Cerebellar nuclear complex (tissue), 1 donor: ENCODE results near the gene HEMK1.
A peak's percentile ranks its signal among the peaks of the same experiment; 100 is the strongest.

ENCODE experiments used
- DNase-seq, 2 experiments: peaks; one replicate each; lab custom pipeline; 2025; lab: John Stamatoyannopoulos, UW

Gene HEMK1

DNA sequence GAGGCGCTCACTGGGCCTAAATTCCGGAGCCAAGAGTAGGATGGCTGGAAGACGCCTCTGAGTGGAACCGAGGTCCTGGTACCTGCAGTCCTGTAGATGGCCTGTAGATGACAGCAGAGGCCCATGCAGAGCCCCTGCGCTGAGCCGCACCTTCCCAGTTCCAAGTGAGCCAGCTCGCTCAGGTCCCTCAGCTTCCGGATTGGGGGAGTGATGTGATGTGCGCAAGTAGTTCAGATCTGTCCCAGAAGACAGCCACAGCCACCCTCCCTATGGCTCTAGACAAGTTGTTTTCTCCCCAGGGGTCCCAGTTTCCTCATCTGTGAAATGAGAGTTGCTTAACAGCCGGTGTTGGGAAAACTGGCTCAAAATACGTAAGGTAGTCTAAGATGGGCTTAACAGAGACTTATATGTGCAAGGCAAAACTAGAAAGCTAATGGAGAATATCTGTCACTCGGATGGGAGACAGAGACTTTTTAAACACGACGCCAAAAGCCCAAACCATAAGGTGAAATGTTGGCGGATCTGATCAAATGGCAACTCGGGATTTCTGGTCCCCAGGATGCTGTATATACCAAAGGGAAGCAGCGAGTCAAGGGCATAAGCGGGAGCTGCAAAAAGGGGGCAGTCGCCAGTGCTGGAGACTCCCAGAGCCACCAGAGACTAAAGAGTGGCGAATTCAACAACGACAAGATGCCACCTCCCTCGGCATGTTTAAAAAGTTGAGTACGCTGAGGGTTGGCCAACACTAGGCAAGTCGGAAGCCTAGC is 46.9 kb downstream of the HEMK1 start:
- DNase-seq: peak in 1 of 2 experiments; percentile 65

DNA sequence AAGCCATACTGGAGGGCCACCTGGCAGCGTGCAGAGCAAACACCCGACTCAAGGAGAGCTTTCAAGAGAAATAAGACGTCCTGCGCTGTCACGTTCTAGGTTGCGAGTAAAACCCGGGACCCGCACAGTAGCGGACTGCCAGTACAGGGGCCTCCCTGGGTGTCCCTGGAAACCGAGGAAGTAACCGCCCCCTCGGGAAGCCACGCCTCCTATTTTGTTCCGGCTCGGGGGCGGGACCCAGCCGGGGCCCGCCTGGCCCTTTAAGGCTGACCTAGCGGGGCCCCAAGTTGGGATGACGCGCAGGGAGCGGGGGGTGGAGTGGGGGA is 47.4 kb downstream of the HEMK1 start:
- no peak for DNase-seq

DNA sequence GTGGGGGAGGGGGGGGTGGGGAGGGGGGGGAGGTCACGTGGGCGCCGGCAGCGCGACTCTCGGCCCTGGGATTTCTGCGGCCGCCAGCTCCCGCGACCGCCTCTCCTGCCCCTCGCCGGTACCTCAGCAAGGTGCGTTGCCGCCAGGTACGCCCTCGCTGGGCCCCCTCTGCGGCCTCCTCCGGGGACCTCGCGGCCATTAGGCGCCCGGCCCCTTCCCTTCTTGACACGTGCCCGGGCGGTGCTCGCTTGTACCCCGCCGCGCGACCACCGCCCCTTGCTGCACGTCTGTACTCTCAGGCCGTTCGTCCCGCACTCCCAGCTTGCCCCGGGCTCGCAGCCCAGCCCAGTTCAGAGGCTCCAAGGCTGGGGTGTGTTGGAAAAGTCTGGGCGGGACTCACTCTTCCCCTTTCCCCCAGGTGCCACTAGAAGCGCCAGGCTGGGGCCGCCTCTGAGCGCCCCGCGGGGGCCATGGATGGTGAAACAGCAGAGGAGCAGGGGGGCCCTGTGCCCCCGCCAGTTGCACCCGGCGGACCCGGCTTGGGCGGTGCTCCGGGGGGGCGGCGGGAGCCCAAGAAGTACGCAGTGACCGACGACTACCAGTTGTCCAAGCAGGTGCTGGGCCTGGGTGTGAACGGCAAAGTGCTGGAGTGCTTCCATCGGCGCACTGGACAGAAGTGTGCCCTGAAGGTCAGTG is 47.9 kb downstream of the HEMK1 start, which contains the start of gene MAPKAPK3:
Gene MAPKAPK3, plus strand, starts transcription at position 56 of the 696 bp plus-strand sequence. Its CDS starts 415 bp downstream, at position 471.
- DNase-seq: no peak

DNA sequence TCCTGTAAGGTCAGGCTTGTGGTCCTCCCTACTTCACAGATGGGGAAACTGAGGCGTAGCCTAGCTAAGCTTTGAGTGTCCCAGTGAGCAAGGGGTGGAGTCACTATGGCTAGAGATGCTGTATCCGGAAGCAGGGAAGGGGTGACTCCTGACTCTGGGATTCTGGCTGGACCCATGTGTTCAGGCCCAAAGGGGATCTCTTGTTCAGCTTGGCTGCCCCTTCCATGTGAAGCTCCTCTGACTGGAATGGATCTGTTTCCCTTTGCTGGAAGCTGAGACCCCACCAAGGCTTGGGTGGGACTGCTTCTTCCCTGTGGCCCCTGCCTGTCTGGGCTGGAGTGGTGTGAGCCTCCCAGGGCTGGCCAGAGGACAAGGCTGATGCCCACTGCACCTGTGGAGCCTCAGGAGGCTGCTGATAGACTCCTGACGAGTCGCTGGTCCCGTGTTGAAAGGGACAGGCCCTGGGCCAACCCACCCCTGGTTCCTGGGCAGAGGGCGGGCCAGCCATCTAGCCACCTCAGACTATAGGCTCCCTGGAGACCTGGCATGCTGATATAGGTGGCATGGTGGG is 48.7 kb downstream of the HEMK1 start:
- DNase-seq: no peak

DNA sequence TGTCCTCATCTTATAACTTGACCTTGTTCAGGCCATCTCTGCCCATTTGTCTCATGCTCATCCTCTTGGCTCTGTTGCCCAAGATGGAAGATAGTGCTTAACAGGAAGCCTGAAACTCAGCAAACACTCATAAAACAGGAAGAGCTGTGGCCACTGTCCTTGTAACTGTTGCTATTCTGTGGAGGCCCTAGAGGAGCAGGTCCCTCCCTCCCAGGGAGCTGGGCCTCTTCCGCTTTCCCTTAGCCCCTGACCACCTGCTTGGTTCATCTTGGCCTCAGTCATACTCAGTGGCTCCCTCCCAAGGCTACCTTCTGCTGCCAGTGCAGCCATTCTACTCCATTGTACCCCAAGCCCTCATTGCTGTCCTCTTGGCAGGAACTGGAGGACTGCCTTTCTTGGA is 51.1 kb downstream of the HEMK1 start:
- DNase-seq: no peak

DNA sequence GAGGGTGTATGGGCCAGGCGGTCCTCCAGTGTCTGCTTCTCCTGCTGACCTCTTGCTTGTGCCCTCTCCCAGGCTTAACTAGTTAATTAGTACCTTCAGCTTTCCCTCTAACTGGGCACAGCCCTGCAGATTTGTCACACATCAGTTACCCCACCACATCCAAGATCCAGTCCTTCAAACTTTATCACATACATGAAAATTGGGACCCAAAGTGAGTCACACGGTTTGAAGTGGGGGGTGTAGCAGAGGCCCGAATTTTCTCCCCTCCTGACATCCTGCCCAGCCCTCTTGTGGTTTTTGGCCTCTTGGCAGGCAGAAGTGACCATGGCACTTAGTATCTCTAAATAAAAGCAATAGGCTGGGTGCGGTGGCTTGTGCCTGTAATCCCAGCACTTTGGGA is 51.5 kb downstream of the HEMK1 start:
- no peak for DNase-seq

DNA sequence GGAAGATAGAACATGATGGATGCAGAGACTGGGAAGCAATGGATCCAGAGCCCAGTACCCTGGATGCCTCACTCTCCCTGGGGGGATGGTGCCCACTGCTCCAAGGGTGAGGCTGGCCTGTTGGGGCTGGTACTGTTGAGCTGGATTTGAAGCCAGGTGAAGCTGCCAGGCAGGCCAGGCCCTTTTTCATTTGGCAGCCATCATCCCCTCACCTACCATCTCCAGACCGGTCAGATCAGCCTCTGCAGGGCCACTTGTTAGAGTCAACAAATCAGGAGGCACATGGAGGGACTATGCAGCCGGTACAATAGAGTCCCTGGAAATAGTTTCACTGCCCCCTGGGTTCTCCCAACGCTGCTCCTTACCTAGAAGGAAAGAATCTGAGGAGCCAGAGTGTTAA is 53.6 kb downstream of the HEMK1 start:
- no peak for DNase-seq

DNA sequence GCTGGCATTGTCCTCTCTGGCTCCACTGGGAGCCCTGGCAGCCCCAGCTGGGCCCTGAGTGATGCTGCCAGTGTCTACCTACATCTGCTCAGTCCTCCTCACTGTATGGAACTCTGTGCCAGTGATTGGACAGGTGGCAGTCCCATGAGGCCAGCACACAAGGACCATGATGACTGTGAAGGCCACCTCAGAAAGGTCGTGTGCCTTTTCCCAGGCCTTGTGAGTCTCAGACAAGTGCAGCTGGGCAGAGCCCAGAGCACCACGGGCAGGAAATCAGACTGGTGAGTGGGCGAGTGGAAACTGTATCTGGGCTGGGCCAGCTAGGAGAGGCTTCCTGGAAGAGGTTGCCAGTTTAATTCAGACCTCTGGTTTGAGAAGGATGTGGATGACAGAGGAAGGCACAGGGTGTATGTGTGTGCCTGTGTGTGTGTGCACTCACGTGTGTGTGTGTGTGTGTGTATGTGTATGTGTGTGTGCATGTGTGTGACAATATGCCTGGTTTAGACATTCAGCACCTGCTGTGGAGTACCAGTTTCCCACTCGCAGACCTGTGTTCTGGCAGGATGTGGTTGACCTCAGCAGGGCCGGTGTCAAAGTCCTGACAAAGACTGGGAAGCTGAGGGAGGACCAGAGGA is 54.6 kb downstream of the HEMK1 start:
- DNase-seq: no peak

DNA sequence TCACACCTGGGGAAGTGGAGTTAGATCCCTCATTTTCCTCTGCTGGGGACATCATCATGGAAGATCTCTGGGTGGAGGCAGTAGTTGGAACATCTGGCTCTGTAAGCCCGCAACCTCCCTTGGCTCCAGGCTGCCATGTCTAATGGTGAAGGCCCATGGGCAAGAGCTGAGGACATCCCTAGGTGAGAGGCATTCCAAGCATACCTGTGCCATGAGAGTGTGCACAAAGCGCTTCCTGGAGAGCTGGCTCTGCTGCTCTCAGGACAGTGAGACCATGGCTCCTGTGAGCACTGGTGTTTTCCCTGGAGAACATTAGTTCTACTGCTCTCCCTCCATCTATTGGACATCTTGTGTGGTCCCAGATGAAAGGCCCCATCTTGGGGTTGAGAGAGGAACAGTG is 55.3 kb downstream of the HEMK1 start:
- no peak for DNase-seq

DNA sequence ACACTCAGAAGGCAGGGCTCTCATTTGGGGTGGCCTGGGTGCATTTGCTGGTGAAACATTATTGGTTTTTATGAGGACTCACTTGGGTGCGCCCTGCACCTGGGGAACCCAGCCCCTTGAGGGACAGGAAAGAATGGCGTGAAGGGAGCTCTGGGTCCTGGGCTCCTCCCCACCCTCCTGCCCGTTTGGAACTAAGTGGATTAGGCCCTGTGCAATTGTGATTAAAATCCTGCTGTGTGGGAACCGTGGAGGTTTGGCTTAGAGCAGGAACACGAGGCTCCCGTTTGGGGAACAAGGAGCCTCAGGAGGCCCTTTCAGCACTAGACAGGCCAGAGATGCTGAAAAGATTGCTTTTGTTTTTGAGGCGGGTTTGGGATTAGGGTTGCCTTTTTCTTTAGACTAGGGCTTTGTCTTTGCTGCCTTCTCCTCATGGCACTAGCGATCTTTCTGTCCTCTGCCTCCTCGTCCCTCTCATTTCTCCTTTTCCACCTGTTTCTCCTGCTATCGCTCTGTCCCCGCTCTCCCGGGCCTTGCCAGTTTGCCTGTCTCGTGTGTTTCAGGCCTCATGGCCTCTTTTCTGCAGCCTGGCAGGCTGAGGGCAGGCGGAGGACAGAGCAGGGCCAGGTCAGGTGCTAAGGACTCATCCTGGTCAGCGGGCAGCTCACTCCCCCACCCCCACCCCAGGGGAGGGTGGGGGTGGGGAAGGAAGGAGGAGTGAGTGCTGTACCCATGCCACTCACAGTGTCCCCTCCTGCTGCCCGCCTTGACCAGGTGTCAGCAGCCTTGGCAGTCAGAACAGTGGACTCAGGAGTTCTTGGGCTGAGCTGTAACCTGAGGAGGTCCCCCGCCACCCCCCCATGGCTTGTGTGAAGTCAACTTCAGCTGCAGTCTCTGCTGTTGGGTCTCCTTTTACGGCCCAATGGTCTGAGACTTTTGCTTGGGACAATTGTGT is 56.2 kb downstream of the HEMK1 start:
- no peak for DNase-seq

DNA sequence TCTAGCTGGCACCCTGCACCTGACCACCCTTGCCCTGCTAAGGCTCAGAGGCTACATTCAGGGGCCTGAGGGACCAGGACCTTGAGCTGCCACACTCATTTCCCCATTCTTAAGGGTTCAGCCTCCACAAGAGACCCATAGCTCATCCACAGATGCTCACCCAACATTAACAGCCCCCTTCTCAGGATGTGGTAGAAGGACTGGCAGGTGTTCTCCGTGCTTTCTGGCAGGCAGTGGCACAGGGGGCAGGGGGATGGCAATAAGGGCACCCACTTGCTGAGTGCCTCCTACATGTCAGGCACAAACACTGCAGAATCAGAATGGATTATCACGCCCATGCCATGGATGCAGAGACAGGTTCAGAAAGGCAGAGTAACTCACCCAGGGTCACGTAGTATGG is 57.1 kb downstream of the HEMK1 start:
- no peak for DNase-seq

DNA sequence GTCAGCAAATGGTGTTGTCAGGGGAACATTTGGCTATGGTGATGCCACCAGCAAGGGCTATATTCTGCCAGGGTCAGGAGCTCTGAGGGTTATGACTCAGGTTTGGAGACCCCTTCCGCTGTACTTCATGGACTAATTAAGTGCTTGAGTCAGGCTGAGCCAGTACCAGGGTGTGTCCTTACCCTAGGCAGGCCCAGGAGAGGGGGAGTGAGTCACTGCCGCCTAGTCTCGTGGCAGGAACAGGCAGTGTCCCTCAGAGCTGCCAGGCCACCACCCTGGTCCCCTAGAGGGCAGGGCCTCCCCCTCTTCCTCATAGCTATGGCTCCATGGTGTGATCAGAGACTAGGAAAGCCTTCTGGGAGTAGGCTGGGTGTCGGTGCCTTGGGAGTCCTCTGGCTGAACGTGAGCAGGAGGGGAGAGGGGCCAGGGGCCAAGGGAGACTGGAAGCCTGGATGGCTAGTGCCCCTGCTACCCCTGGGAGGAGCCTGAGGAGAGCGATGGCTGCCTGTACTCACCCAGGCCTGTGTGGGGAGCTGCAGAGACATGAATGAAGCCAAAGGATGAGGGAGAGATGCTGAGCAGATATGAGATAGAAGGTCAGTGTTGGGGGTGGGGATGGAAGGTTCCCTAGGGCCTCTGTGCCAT is 58.2 kb downstream of the HEMK1 start:
- no peak for DNase-seq

DNA sequence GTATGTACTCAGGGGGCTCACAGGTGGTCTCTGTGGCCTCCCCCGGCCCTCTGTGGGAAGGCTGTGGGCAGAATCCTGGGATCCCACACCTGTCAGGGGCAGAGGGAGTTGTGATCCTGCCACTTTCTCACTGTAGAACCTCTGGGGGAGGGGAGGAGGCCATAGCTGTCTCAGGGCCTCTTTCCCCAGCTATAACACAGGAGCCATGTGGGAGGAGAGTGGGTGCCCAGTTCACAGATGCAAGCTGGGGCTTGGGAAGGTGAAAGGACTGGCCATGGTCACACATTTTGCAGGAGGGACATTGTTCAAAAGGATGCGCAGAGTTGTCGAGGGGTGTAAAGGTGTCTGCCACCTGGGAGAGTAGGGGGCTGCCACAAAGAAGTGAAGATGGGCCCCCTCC is 59.3 kb downstream of the HEMK1 start:
- no peak for DNase-seq

DNA sequence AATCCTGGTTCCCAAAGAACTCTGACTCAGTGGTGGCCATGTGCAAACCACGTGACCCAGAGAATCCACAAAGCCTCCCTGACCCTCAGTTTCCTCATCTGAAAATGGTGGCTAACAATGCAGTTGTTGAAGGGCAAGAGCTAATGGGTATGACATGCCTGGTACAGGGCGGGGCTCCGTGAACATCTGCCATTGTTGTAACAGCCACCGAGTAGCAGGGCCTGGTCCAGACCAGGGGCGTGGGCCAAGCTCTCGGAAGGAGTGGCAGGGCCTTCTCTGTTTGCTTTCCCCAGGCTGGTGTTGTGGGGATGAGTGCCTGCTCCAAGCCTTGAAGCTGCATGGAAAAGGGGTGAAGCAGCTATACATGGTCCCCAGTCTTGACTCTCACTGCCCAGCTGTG is 61.1 kb downstream of the HEMK1 start:
- DNase-seq: no peak

DNA sequence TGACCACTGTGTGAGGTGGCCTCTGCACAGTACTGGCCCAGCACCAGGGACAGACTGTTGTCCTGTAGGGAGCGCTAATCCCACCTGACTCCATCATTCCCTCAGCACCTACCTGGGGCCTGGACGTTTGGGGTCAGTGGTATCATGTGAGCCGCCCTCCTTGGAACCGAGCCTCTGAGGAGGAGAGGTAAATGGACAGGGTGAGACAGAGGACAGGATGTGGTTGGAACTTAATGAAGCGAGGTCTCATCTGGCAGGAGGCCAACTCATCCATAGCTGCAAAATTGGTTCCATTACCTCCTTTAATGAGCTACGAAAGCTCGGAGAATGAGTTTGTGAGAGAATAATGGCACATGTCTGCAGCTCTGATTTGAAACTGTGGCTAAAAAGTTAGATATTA is 61.6 kb downstream of the HEMK1 start:
- no peak for DNase-seq

DNA sequence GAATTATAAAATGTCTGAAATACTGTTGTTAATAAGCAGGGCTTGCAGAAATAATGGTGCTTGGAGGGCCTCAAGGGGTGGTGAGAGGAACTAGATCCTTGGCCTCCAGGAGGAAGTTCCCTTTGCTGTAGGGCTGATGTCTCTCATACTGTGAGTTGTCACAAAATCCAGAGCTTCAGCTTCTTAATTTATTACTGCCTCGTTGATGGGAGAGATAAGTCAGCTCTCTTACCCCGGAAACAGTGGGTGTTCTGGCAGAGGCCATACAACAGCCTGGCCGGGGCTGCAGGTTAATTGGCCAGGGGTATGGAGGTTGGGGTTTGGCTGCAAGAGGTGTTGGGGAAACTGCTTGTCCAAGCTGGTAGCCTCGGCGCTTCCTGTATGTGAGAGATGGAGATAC is 63.1 kb downstream of the HEMK1 start:
- DNase-seq: no peak

DNA sequence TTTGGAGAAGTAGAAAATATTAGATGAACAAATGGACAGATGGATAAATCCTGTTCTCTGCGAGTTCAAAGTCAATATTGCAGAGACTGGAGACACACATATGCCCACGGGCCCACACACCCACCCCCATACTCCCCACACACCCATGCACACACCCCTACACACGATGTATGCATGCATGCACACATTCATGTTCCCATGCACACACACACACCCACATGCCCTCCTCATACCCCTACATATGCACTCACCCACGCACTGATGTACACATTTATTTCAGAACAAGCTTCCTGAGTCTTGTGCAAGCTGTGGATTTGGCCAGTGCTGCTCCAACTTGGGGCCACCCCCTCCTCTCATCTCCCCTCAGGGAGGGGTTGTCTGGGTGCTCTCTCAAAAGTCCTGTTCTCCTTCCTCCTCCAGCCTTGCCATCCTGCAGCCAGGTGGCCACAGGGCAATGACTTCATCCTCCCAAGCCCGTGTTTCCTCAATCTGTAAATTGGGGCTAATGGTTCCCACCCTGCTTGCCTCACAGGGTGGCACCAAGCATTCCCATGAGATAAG is 64.0 kb downstream of the HEMK1 start:
- DNase-seq: no peak

DNA sequence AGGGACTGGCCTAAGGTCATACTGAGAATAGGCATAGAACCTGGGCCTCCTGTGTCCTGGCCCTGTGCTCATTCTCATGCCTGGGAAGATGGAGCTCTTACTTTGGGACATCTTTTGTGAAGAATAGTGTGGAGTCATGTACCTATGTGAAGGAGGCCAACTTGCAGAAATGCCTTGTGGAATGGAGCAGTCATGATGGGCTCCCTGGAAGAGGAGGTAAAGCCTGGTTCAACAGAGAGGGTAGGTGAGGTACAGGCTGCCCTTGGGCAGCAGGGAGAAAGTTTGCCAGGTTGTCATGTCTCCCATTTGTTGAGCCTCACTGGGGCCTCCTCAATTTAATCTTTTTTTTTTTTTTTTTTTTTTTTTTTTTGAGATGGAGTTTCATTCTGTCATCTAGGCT is 65.7 kb downstream of the HEMK1 start:
- no peak for DNase-seq

DNA sequence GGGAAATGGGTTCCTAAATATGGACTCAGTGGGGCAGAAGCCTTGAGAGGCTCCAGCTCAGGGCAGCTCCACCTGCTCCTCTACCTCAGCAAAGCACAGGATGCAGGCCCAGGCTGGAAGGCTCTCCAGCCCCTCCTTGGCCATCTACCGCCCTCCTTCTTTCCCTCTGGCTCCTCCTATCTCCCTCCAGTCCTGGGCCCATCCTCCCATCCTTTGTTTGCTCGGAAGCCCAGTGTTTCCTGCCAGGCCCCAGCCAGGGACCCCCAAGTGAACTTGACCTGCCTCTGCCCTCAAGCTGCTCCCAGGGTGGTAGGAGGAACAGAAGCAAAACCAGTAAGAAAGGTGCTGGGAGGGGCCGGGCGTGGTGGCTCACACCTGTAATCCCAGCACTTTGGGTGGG is 67.7 kb downstream of the HEMK1 start:
- no peak for DNase-seq

DNA sequence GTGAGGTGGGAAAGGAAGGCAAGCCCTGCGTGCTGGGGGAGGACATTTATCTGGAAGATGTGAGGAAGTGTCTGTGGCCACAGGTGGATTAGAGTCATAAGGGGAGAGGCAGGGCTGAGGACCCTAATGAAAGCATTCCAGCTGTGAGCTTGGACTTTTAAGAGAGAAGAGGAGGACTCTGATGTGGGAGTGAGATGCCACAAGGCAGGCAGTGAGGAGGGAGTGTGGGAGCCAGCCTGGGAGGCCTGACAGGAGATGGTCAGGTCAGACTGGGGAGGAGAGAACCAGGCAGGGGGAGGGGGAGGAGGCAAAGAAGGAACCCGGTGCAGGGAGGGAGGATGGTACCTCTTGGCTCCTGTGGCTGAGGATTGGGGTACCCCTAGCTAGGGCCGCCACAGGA is 68.6 kb downstream of the HEMK1 start:
- DNase-seq: no peak

DNA sequence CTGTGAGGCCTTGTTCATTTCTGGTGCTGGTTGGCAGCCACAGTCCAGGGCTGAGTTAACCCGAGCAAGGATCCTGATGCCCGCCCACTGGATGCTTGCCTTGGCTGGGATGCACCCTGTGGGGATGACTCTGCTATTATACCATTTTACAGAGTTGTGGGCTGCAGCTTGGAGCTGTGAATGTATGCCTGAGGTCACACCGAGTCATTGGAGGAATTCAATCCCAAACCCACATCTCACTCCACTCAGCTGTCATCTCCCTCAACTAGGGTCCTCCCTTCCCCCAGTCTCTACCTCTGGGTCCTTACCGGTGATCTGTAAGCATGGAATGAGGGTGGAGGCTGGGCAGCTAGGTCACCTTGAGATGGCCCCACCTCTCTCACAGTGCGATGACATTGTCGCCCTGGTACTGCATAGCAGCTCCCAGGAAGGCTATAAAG is 69.8 kb downstream of the HEMK1 start:
- no peak for DNase-seq
